Subcutaneous abdominal adipose tissue (tissue), 5 donors: ENCODE results near the gene CUEDC2.

ENCODE experiments used
- H3K27ac ChIP-seq: one replicate; pipeline ENCODE4 v1.7.0; 2013; ENCODE audit warnings: low read depth, mild to moderate bottlenecking, inconsistent platforms, low read length, moderate library complexity
- H3K27me3 ChIP-seq, 5 donors: one replicate each; pipeline ENCODE4 v1.7.0; 2013; ENCODE audit warnings: low read length in 5 of 5, inconsistent platforms in 1 of 5; ENCODE audit not compliant: control insufficient read depth in 5 of 5, insufficient read depth in 4 of 5
- H3K36me3 ChIP-seq, 5 donors: one replicate each; pipeline ENCODE4 v1.7.0; 2013; ENCODE audit warnings: low read length in 5 of 5; ENCODE audit not compliant: control insufficient read depth in 5 of 5, insufficient read depth in 5 of 5
- H3K4me1 ChIP-seq, 5 donors: one replicate each; pipeline ENCODE4 v1.7.0; 2013; ENCODE audit warnings: low read length in 5 of 5, mild to moderate bottlenecking in 3 of 5, moderate library complexity in 1 of 5; ENCODE audit not compliant: control insufficient read depth in 5 of 5, insufficient read depth in 5 of 5
- H3K4me3 ChIP-seq, 5 donors: one replicate each; pipeline ENCODE4 v1.7.0; 2013; ENCODE audit warnings: low read length in 5 of 5, low read depth in 1 of 5
- H3K9ac ChIP-seq, 5 donors: one replicate each; pipeline ENCODE4 v1.7.0; 2013; ENCODE audit warnings: low read length in 5 of 5, mild to moderate bottlenecking in 4 of 5, moderate library complexity in 3 of 5
- H3K9me3 ChIP-seq, 5 donors: one replicate each; pipeline ENCODE4 v1.7.0; 2013; ENCODE audit warnings: low read length in 5 of 5; ENCODE audit not compliant: control insufficient read depth in 5 of 5
- donor health status: healthy.
- donor health status: healthy.
- donor health status: healthy.
- donor health status: healthy.
- donor health status: healthy.

CUEDC2 gene, protein sequence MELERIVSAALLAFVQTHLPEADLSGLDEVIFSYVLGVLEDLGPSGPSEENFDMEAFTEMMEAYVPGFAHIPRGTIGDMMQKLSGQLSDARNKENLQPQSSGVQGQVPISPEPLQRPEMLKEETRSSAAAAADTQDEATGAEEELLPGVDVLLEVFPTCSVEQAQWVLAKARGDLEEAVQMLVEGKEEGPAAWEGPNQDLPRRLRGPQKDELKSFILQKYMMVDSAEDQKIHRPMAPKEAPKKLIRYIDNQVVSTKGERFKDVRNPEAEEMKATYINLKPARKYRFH

DNA sequence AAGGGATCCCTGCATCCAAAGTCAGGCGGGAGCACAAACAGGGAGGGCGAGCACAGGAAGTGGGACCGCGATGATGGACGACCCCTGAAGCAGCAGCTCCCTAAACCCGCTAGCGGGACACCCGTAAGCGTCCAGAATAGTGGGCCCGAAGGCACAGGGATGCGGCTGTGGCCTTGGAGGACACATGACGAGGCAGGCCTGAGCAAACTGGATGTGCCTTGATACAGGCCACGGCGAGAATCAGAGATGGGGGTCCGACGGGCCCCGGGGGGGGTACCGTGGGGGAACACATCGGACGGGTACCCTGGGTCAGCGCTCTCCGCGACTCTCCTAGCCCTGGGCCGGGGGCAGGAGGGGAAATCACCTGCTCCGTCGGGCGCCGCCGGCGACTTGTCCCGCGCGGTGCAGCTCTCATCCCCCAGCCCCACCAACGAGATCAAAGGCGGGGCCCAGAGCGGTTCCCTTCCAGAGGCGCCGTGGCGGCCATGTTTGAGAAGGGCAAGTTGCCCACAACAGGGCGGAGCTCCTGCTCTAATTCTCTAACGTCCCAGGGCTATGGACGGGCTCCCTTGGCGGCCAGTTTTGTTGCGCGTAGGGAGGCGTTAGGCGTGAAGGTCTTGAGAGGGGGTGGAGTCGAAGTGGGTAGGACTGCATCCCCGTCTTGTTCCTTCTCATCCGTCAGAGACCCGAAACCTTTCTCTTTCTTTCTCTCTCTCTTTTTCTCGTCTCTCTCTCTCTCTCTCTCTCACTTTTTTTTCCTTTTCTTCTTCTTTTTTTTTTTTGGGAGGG, at the start of gene CUEDC2:
CUEDC2 (minus strand) TSS at position 413 of the 789 bp plus-strand sequence. CDS start 7,386 bp downstream, outside the sequence.
- Histone ChIP-seq H3K27me3 (peaks cover 0 to 22% (median 12%) of the 10 kb centered on the region in 5 donors), H3K4me1 (peaks cover 6 to 33% (median 21%) of the 10 kb centered on the region in 5 donors), H3K27ac (peak within 1 kb of the TSS; percentile 70)

DNA sequence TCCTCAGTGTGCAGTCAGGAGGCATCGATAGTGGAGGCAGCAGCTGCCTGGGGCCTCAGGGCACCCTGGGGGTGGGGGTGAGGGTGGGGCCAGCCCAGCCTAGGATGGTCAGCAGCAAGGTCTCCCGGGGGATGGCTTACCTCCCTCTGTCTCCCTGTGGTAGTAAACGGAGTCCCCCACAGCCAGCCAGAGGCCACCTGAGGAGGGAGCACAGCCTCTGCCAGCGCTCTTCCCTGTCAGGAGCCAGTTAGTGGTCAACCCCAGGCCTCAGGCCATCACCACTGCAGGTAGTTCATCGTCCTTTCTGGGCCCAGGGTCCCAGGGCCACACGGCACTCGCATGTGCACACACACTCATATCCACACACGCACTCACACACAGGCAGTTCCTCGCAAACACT, 48.0 kb upstream of the CUEDC2 start:
- Histone ChIP-seq H3K27me3 (no peaks in the 10 kb centered on the region), H3K27ac (no peak overlapping the region), H3K4me3 (no peak overlapping the region), H3K4me1 (peaks cover 0 to 11% (median 3%) of the 10 kb centered on the region in 5 donors), H3K36me3 (peaks cover 0 to 67% (median 65%) of the 10 kb centered on the region in 5 donors), H3K9ac (no peak overlapping the region), H3K9me3 (no peaks in the 10 kb centered on the region)

More for the DNA sequence above, at the start of gene CUEDC2:
- H3K9me3 ChIP-seq = no peaks in the 10 kb centered on the region
- H3K9ac ChIP-seq = peak within 1 kb of the TSS; percentile 73 to 98 (median 88)
- no peaks in the 10 kb centered on the region for H3K36me3 ChIP-seq
- H3K4me3 ChIP-seq = peak within 1 kb of the TSS; percentile 88 to 96 (median 89)

DNA sequence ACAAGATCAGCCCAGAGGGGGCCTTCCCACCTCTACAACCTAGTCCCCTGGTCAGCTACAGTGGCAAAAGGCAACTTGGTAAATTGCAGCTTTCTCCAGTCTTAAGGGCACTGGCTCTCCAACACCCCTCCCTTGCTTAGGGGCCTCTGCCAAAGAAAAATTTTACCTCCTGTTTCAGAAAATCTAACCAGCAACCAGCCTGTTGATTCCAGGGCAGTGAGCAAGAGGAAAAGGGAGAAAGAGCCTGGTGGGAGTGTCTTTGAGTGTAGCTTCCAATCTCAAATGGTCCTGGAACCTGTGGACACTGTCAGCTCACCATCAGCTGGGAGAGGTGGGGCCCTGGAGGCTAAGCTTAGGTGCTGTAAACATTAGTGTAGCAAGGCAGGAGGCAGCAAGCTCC, 47.3 kb upstream of the CUEDC2 start:
- H3K27ac ChIP-seq = no peak overlapping the region
- no peak overlapping the region for H3K4me3 ChIP-seq
- no peaks in the 10 kb centered on the region for H3K9me3 ChIP-seq
- H3K36me3 ChIP-seq = peaks cover 0 to 60% (median 57%) of the 10 kb centered on the region in 5 donors
- no peak overlapping the region for H3K9ac ChIP-seq
- H3K27me3 ChIP-seq = no peaks in the 10 kb centered on the region
- H3K4me1 ChIP-seq = peaks cover 0 to 11% (median 3%) of the 10 kb centered on the region in 5 donors

DNA sequence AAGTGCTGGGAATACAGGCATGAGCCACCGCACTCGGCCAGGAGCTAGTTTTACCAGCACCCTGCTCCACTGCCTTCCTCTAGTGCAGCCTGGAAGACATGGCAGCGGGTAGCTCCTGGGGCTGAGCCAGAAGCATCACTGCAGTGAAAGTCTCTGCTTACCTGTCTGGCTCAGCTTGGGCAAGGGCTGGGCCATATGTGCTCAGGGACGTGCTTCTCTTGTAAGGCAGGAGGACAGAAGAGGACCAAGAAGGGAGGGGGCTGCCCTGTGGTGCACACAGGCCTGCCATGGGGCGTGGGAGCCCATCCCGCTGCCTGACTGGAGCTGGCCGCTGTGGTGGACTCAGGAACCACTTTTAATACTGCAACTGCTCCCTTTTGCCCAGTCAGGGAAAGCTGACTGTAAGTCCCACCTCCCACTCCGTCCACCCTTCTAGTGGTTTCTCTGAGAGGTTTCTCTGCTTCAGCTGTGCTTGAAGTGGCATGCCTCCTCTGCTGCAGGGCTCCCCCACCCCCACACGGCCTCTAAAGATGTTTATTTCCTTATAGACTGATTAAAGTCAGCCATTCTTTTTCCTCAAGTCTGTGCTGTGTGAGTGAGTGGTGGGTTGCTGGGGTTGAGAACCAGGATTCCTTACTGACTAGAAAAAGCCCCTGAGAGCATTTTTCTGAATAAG, 44.2 kb upstream of the CUEDC2 start:
- no peak overlapping the region for H3K9ac ChIP-seq
- H3K36me3 ChIP-seq = peaks cover 0 to 32% (median 29%) of the 10 kb centered on the region in 5 donors
- H3K27ac ChIP-seq = no peak overlapping the region
- H3K27me3 ChIP-seq = no peaks in the 10 kb centered on the region
- H3K4me3 ChIP-seq = no peak overlapping the region
- H3K9me3 ChIP-seq = no peaks in the 10 kb centered on the region
- peaks cover 0 to 11% (median 3%) of the 10 kb centered on the region in 5 donors for H3K4me1 ChIP-seq

DNA sequence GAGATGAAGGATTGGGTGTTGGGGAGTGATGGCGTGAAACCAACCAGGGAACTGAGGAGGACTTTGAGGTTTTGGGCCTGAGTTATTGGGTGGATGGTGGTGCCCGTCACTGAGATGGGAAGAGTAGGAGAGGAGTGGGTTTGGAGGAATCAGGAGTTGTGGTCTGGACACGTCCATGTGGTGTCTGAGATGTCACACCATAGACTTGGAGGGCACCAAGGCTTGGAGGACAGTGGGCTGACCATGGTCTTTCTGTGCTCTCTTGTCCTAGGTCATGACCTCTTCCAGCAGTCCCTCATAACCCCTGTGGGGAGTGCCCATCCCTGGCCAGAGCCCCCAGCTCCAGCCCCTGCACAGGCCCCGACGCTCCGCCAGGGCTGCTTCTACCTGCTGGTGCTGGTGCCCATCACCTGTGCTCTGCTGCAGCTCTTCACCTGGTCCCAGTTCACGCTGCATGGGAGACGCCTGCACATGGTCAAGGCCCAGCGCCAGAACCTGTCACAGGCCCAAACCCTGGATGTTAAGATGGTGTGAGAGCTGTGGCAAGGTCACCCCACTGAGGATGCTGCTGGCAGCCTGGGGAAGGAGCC, 43.2 kb upstream of the CUEDC2 start:
- Histone ChIP-seq H3K4me3 (no peak overlapping the region), H3K9ac (no peak overlapping the region), H3K27ac (no peak overlapping the region), H3K4me1 (peaks cover 0 to 11% (median 3%) of the 10 kb centered on the region in 5 donors), H3K27me3 (no peaks in the 10 kb centered on the region), H3K9me3 (no peaks in the 10 kb centered on the region), H3K36me3 (peaks cover 0 to 22% (median 19%) of the 10 kb centered on the region in 5 donors)

DNA sequence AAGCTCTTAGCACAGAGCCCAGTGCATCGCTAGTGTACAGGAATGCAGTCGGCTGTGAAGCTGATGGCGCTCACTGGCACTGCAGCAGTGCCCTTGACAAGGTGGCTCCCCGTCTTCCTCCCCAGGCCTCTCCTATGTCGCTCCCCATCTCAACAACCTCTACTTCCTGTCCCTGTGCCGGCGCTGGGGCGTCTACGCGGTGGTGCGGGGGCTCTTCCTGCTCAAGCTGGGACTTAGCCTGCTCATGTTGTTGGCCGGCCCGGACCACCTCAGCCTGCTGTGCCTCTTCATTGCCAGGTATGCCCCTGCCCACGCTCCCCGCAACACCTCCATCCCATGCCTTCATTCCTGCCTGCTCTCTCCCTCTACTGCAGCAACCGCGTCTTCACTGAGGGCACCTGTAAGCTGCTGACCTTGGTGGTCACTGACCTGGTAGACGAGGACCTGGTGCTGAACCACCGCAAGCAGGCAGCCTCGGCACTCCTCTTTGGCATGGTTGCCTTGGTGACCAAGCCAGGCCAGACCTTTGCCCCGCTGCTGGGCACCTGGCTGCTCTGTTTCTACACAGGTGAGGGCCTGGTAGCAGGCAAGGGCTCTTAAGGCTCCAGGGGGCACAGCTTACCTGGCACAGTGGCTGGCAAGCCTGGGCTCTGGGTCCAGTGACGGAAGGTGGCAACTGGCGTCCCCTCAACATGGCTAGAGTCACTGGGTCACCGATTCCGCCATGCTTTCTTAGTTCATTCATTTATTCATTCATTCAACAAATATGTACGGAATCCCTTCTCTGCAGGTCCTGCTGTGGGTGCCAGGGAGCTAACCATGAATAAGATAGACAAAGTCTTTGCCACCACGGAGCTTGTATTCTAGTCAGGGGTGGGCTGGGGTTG, 41.3 kb upstream of the CUEDC2 start:
- H3K36me3 ChIP-seq = peaks cover 0 to 5% (median under 1%) of the 10 kb centered on the region in 5 donors
- H3K4me1 ChIP-seq = peaks cover 0 to 15% (median 6%) of the 10 kb centered on the region in 5 donors

DNA sequence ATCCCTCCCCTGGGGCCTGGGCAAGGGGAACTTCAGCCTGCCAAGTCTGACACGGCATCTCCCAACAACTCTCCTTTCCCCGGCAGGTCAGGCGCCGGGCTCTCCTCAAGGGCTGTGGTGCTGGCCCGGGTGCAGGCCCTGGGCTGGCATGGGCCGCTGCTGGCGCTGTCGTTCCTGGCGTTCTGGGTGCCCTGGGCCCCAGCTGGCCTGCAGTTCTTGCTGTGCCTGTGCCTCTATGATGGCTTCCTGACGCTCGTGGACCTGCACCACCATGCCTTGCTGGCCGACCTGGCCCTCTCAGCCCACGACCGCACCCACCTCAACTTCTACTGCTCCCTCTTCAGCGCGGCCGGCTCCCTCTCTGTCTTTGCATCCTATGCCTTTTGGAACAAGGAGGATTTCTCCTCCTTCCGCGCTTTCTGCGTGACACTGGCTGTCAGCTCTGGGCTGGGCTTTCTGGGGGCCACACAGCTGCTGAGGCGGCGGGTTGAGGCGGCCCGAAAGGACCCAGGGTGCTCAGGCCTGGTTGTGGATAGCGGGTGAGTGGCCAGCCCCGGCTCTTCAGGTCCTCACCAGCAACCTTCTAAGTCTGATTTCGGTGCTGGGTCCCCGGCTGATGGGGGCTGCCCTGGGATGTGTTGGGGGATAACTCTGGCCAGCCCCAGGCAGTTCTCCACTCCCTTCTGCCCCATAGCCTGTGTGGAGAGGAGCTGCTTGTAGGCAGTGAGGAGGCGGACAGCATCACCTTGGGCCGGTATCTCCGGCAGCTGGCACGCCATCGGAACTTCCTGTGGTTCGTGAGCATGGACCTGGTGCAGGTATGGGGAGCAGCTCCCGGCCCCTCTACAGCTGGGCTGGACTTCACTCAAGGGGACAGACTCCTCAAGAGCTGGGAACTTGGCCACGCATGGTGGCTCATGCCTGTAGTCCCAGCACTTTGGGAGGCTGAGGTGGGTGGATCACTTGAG, 38.5 kb upstream of the CUEDC2 start:
- Histone ChIP-seq H3K36me3 (peaks cover 0 to 5% (median 0%) of the 10 kb centered on the region in 5 donors), H3K9me3 (no peaks in the 10 kb centered on the region), H3K27ac (no peak overlapping the region), H3K9ac (no peak overlapping the region), H3K4me1 (peaks cover 0 to 10% (median 4%) of the 10 kb centered on the region in 5 donors), H3K27me3 (no peaks in the 10 kb centered on the region), H3K4me3 (no peak overlapping the region)

More for the DNA sequence above, 41.3 kb upstream of the CUEDC2 start:
- Histone ChIP-seq H3K9ac (no peak overlapping the region), H3K9me3 (no peaks in the 10 kb centered on the region), H3K27ac (no peak overlapping the region), H3K4me3 (no peak overlapping the region), H3K27me3 (no peaks in the 10 kb centered on the region)

DNA sequence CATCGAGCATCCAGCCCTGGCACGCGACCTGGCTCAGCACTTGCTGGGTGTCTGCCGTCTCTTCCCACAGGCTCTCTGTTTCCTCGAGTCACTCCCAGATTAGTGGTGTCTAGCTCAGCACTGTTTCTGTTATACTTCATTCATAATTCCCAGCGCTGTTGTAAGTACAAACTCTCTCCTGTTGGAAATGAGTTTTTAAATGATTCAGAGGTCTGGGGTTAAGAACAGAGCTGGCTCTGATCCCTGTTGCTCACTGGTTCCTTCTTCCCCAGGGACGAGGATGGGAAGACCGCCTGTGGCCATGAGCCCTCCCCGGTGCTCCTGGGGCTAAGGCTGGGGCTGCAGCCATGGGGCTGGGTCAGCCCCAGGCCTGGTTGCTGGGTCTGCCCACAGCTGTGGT, 36.3 kb upstream of the CUEDC2 start:
- H3K4me3 ChIP-seq = no peak overlapping the region
- H3K36me3 ChIP-seq = peaks cover 0 to 2% (median 0%) of the 10 kb centered on the region in 5 donors
- H3K4me1 ChIP-seq = peaks cover 0 to 10% (median 4%) of the 10 kb centered on the region in 5 donors
- H3K9me3 ChIP-seq = no peaks in the 10 kb centered on the region
- no peaks in the 10 kb centered on the region for H3K27me3 ChIP-seq
- no peak overlapping the region for H3K9ac ChIP-seq
- no peak overlapping the region for H3K27ac ChIP-seq
